C4-2B (cell line): ENCODE measurements around the gene BRD3.

ENCODE experiments used
- H3K27ac ChIP-seq: fragments of 450-650 bp; 2 replicates; pipeline ENCODE4 v1.5.1; 2017
- ZFX ChIP-seq: fragments of 450-650 bp; IDR thresholded peaks from 2 replicates; pipeline ENCODE4 v1.6.1; 2017
- TF ChIP-seq, protein P1 (sequence below): fragments of 450-650 bp; conservative IDR thresholded peaks from 2 replicates; pipeline ENCODE4 v1.5.1; 2017; ENCODE audit warnings: mild to moderate bottlenecking

Gene BRD3

DNA sequence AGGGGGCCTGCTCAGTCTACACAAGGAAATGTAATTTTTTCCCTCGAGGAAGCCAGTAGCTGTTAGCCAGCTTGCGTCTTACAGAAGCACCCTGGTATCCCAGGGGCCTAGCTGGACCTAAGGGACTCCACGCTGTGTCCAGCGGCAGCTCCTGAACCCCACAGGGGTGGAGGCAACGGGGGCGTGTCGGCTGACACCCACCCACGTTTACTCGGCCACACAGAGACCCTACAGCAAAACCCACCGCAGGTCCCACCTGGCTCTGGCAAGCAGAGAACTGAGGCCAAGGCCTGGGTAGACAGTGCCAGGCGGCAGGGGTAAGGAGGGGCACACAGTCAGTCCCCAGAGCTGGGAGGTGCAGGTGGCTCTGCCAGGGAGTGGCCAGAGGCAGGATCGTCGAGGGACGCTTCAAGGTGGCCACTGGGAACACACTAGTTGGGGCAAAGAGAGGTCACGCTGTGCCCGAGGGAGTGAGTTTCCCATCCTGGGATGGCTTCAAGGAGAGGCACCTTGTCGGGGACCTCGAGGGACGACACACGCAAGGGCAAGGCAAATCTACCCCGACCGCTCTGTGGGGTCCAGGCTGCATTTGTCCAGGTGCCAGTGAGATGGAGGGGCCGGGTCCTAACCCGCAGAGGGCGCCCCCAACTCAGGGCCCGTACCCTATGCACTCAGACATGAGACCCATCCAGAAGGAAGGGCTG is 21.8 kb downstream of the BRD3 start:
- peak overlapping the region; percentile 65 for H3K27ac ChIP-seq
- TF ChIP-seq, protein P1, sequence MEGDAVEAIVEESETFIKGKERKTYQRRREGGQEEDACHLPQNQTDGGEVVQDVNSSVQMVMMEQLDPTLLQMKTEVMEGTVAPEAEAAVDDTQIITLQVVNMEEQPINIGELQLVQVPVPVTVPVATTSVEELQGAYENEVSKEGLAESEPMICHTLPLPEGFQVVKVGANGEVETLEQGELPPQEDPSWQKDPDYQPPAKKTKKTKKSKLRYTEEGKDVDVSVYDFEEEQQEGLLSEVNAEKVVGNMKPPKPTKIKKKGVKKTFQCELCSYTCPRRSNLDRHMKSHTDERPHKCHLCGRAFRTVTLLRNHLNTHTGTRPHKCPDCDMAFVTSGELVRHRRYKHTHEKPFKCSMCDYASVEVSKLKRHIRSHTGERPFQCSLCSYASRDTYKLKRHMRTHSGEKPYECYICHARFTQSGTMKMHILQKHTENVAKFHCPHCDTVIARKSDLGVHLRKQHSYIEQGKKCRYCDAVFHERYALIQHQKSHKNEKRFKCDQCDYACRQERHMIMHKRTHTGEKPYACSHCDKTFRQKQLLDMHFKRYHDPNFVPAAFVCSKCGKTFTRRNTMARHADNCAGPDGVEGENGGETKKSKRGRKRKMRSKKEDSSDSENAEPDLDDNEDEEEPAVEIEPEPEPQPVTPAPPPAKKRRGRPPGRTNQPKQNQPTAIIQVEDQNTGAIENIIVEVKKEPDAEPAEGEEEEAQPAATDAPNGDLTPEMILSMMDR, result no peak
- TF ChIP-seq ZFX, result no peak

DNA sequence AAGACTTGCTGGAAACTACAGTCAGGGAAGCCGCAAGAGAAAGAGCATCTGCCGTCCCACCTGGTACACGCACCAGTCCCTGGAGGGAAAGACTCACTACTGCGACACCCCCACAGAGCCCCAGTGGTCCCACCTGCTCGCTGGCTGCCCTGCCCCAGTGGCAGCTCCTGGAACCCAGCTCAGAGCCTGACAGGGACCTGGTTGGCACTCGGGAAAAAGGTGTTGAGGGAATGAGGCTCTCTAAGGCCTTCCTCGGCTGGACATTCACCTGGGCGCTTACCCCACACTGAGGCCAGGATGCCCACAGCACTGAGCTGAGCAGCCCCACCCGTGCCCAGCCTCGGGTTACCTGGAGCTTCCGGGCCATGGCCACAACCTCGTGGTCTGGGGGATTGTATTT is 22.9 kb downstream of the BRD3 start:
- TF ChIP-seq ZFX, result no peak
- TF ChIP-seq, protein P1, result no peak
- H3K27ac ChIP-seq, result no peak overlapping the region

DNA sequence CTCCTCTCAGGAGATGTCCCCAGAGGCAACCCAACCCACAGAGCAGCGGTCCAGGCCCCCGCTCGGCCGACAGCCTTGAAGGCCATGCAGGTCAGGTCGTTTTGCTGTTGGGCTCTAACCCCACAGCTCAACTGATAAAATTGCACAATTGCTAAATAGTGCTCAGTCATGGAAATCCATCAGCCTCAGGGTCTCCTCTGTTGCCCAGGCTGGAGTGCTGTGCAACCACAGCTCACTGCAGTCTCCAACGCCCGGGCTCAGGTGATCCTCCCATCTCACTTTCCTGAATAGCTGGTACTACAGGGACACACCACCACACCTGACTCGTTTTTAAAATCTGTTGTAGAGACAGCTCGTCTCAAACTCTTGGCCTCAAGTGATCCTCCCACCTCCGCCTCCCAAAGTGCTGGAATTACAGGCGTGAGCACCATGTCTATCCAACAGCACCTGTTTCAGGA is 24.3 kb downstream of the BRD3 start:
- TF ChIP-seq, protein P1, result no peak
- no peak for TF ChIP-seq ZFX
- no peak overlapping the region for H3K27ac ChIP-seq

DNA sequence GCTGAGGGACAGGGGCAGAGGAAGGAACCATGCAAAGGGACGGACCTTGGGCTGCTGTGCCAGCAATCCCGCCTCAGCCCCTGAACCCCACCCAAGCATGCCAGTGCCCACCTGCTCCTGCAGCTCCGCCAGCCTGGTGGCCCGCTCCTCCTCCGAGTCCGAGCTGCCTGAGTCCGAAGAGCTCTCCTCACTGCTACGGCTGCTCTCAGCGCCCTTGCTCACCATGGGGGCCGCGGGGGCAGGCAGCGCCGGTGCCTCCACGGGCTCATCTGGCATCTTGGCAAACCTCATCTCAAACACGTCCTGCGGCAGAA is 26.2 kb downstream of the BRD3 start:
- H3K27ac ChIP-seq, result no peak overlapping the region
- TF ChIP-seq, protein P1, result no peak
- no peak for TF ChIP-seq ZFX

DNA sequence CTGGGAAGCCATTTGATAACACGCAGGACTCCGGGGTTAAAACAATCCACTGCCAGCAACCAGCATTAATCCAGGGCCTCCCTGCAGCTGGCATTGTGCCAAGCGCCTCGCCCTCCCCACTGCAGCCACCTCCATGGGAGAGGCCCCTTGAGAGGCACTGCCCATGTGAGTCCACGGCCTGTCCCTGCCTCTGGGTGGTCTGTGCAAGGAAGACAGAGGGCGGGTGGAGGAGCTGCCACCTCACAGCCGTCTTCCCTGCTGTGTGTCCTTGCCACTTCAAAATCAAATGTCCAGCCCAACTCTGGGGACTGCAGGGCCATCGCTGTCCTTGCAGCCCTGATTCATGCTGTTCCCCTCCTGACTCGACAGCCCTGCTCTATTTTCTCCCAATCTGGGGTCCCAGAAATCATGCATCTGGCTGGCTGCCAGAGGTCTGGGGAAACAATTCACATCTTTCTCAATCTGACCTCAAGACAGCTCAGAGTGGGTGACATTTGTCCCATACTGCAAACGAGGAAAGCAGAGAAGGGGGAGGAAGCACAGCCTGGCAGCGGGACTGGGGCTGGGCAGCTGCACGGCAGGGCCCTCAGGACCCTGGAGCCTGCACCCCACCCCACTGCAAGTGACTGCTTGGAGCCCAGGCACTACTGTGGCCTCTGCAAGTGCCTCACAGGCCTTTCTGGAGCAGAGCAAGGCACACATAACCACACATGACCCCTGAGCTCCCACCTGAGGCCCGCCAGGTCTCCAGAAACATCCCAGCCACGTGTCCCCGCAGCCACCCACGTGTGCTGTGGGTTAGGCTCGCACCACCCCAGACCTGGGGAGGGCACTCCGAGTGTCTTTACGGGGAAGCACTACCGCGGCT is 26.8 kb downstream of the BRD3 start:
- H3K27ac ChIP-seq, result no peak overlapping the region
- TF ChIP-seq ZFX, result no peak

DNA sequence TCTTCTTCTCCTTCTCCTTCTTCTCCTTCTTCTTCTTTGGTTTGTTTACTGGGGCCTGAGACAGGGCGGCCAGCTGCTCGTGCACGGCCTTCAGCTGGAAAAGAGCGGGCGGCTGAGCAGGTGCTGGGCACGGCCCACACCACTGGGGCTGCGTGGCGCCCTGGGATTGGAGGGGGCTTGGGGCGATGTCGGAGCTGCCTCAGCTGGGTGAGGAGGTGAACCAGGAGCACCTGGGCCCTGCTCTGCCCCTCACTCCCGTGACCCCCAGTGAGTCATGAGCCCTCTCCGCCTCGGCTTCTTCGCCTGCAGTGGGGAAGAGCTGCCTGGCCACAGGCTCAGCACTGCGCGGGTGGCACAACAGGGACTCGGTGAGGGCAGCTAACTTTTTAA is 27.7 kb downstream of the BRD3 start:
- TF ChIP-seq, protein P1, result no peak
- no peak overlapping the region for H3K27ac ChIP-seq

DNA sequence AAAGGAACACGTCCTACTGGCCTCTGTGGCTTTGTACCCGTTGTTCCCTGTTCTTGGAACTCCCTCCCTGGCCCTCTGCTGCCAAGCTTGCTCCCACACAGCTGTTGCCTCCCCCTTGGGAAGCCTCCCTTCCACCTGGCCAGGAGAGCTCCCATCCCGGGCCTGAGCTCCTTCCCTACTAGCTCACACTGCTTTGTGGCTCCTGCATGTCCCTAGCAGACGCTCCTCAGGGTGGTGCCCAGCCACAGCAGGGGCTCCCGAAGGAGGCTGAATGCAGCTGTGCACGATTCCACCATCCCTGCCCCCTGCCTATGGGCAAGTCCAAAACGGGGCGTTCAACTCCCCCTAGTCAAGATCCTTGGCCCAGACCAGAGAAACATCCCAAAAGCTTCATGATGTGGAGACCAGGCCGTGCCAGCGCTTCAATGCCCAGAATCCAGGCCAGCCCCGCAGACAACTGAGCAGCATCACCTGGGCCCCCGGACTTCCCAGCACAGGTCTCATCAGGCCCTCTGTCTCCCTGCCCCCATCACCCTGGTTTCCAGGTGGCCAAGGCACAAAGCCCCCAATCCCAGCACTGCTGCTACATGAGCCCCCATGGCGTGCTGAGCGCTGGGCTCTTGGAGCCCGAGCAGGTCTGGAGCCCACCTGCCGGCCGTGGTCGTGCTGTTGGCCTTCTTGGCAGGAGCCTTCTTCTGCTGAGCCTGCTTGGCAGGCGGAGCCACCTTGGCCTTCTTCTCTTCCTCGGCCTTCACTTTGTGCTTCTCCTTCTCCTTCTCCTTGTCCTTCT is 28.2 kb downstream of the BRD3 start:
- H3K27ac ChIP-seq, result no peak overlapping the region
- TF ChIP-seq ZFX, result no peak
- TF ChIP-seq, protein P1, result no peak
